Measurements from ENCODE around the gene ZFPL1. TPM values are rescaled to one million over a fixed set of nuclear protein-coding genes. Genes with fewer than 3 reads are reported as not detected.
A peak's percentile ranks its signal among the peaks of the same experiment; 100 is the strongest.

Gene ZFPL1
- total RNA-seq, 3 donors from 2014 or later = 36.3 to 50.6 (median 42.6) TPM

- no peak for TF ChIP-seq CTCF (IDR thresholded peaks at IDR 0.05)
- ATAC-seq (no peak), DNase-seq (no peak)
- no peak overlapping the region for H3K4me3 ChIP-seq
- H3K36me3 ChIP-seq (ENCODE audit: low read depth) = no peaks in the 10 kb centered on the region
- H3K4me1 ChIP-seq (ENCODE audit: low read depth) = no peaks in the 10 kb centered on the region
- intact Hi-C loops (cut with DNase I, micrococcal nuclease) = no loop called here
- H3K9me3 ChIP-seq = no peaks in the 10 kb centered on the region
Measured at GRCh38 chr11:65067446-65067845, 16.6 kb upstream of the ZFPL1 start.

GRCh38 chr11:65069217-65069616 lies 14.8 kb upstream of the ZFPL1 start:
- no peak for ATAC-seq
- DNase-seq = no peak
- intact Hi-C loops (cut with DNase I, micrococcal nuclease) = no loop called here
- Histone ChIP-seq H3K9me3 (no peaks in the 10 kb centered on the region), H3K36me3 (ENCODE audit: low read depth) (no peaks in the 10 kb centered on the region), H3K4me1 (ENCODE audit: low read depth) (no peaks in the 10 kb centered on the region), H3K4me3 (no peak overlapping the region)
- no peak for TF ChIP-seq CTCF (IDR thresholded peaks at IDR 0.05)

- Histone ChIP-seq H3K4me3 (no peak overlapping the region), H3K36me3 (ENCODE audit: low read depth) (no peaks in the 10 kb centered on the region), H3K4me1 (ENCODE audit: low read depth) (no peaks in the 10 kb centered on the region), H3K9me3 (no peaks in the 10 kb centered on the region)
- ATAC-seq (no peak), DNase-seq (no peak)
- no peak for TF ChIP-seq CTCF (IDR thresholded peaks at IDR 0.05)
- intact Hi-C loops (cut with DNase I, micrococcal nuclease) = no loop called here
Measured at GRCh38 chr11:65071907-65072630, 12.0 kb upstream of the ZFPL1 start.

GRCh38 chr11:65072631-65072966 lies 11.4 kb upstream of the ZFPL1 start:
- H3K4me3 ChIP-seq = no peak overlapping the region
- no peaks in the 10 kb centered on the region for H3K9me3 ChIP-seq
- intact Hi-C loops (cut with DNase I, micrococcal nuclease) = no loop called here
- H3K36me3 ChIP-seq (ENCODE audit: low read depth) = no peaks in the 10 kb centered on the region
- DNase-seq (no peak), ATAC-seq (no peak)
- TF ChIP-seq CTCF (IDR thresholded peaks at IDR 0.05) = no peak
- no peaks in the 10 kb centered on the region for H3K4me1 ChIP-seq (ENCODE audit: low read depth)

- ATAC-seq (no peak), DNase-seq (no peak)
- H3K36me3 ChIP-seq (ENCODE audit: low read depth) = no peaks in the 10 kb centered on the region
- no peak for TF ChIP-seq CTCF (IDR thresholded peaks at IDR 0.05)
- H3K4me3 ChIP-seq = no peak overlapping the region
- peaks cover 3% of the 10 kb centered on the region for H3K4me1 ChIP-seq (ENCODE audit: low read depth)
- intact Hi-C loops (cut with DNase I, micrococcal nuclease) = no loop called here
- no peaks in the 10 kb centered on the region for H3K9me3 ChIP-seq
Measured at GRCh38 chr11:65077451-65077850, 6.6 kb upstream of the ZFPL1 start.

- ATAC-seq (peak; percentile 97), DNase-seq (peak; percentile 64 to 91 (median 86))
- H3K4me1 ChIP-seq (ENCODE audit: low read depth) = peaks cover 6% of the 10 kb centered on the region
- H3K9me3 ChIP-seq = no peaks in the 10 kb centered on the region
- H3K4me3 ChIP-seq = no peak overlapping the region
- TF ChIP-seq CTCF (IDR thresholded peaks at IDR 0.05) = peak; percentile 71
- no peaks in the 10 kb centered on the region for H3K36me3 ChIP-seq (ENCODE audit: low read depth)
- intact Hi-C loops (cut with DNase I, micrococcal nuclease) = no loop called here
Measured at GRCh38 chr11:65078151-65078550, 5.9 kb upstream of the ZFPL1 start.

All from mucosa of descending colon (tissue), 3 donors.